Activated T-helper 1 cell treated with anti-CD3 and anti-CD28 coated beads, Interleukin-12 subunit alpha, Interleukin-12 subunit beta, Interleukin-2, Interleukin-4 antibody, amounts not matched to agents 30 ng/mL and 10 ng/mL and 1 ng/mL, durations not matched to agents 14 hours and 24 hours and 36 hours (primary cell): Measurements from ENCODE around the gene ADAP1. TPM values are rescaled to one million over a fixed set of nuclear protein-coding genes. Genes with fewer than 3 reads are reported as not detected.

Experiments
- DNase-seq: peaks from one replicate; pipeline ENCODE4 v3.0.0; 2021; ENCODE audit warnings: low spot score
- H3K27ac Mint-ChIP-seq: one replicate; pipeline ENCODE4 v1.8.0; 2021; ENCODE audit warnings: mild to moderate bottlenecking, mixed read lengths
- H3K27me3 Mint-ChIP-seq: one replicate; pipeline ENCODE4 v1.8.0; 2022; ENCODE audit warnings: mild to moderate bottlenecking, moderate library complexity, mixed read lengths; ENCODE audit not compliant: insufficient read depth
- H3K36me3 Mint-ChIP-seq: one replicate; pipeline ENCODE4 v1.8.0; 2021; ENCODE audit warnings: low read depth, mixed read lengths
- H3K4me1 Mint-ChIP-seq: one replicate; pipeline ENCODE4 v1.8.0; 2021; ENCODE audit warnings: low read depth, mixed read lengths
- H3K4me3 Mint-ChIP-seq: one replicate; pipeline ENCODE4 v1.8.0; 2021; ENCODE audit warnings: mild to moderate bottlenecking, moderate library complexity, mixed read lengths
- H3K9me3 Mint-ChIP-seq: one replicate; pipeline ENCODE4 v1.8.0; 2021; ENCODE audit warnings: mixed read lengths
- intact Hi-C: fragments of 100-400 bp; cut with micrococcal nuclease; formaldehyde crosslinking; loops from one replicate; pipeline ENCODE4 v1.15.1; 2024
- total RNA-seq: library from RNA; stranded (reverse); gene quantifications from 2 replicates; pipeline ENCODE4 v1.2.3, GENCODE V29; 2022

The ADAP1 gene
- total RNA-seq, 1 donor from 2014 or later: 80.9 TPM

GRCh38 chr7:956031-956430, 1.6 kb upstream of the ADAP1 start:
- H3K36me3 Mint-ChIP-seq: no peaks in the 10 kb centered on the region
- DNase-seq: no peak
- H3K4me3 Mint-ChIP-seq: peak overlapping the region; percentile 65
- intact Hi-C loops: loop anchor here (10.0 kb wide), 1 partner anchor 171 kb away; no protein-coding TSS in a partner anchor
- H3K4me1 Mint-ChIP-seq: no peaks in the 10 kb centered on the region
- H3K9me3 Mint-ChIP-seq: no peaks in the 10 kb centered on the region
- no peak overlapping the region for H3K27ac Mint-ChIP-seq
- peaks cover 7% of the 10 kb centered on the region for H3K27me3 Mint-ChIP-seq

- peaks cover 7% of the 10 kb centered on the region for H3K27me3 Mint-ChIP-seq
- intact Hi-C loops: loop anchor here (1.0 to 10.0 kb wide), 4 partner anchors 21 to 169 kb away; partner anchors contain the start of gene COX19
- DNase-seq: no peak
- no peak overlapping the region for H3K27ac Mint-ChIP-seq
- H3K4me1 Mint-ChIP-seq: no peaks in the 10 kb centered on the region
- no peaks in the 10 kb centered on the region for H3K9me3 Mint-ChIP-seq
- H3K36me3 Mint-ChIP-seq: peaks cover 6% of the 10 kb centered on the region
- H3K4me3 Mint-ChIP-seq: peak overlapping the region; percentile 56
These were observed 743 bp downstream of the ADAP1 start for GRCh38 chr7:953547-954327.

GRCh38 chr7:952548-953441, 1.7 kb downstream of the ADAP1 start:
- intact Hi-C loops: loop anchor here (10.0 kb wide), 1 partner anchor 168 kb away; no protein-coding TSS in a partner anchor
- Mint-ChIP-seq H3K27ac (peak overlapping the region; percentile 40), H3K4me3 (peak overlapping the region; percentile 58), H3K36me3 (peaks cover 6% of the 10 kb centered on the region), H3K27me3 (peaks cover 7% of the 10 kb centered on the region), H3K4me1 (no peaks in the 10 kb centered on the region), H3K9me3 (no peaks in the 10 kb centered on the region)
- DNase-seq: no peak

GRCh38 chr7:951881-952547, 2.5 kb downstream of the ADAP1 start:
- H3K4me3 Mint-ChIP-seq: peak overlapping the region; percentile 58
- no peaks in the 10 kb centered on the region for H3K9me3 Mint-ChIP-seq
- intact Hi-C loops: loop anchor here (10.0 kb wide), 1 partner anchor 167 kb away; no protein-coding TSS in a partner anchor
- peaks cover 7% of the 10 kb centered on the region for H3K27me3 Mint-ChIP-seq
- H3K4me1 Mint-ChIP-seq: no peaks in the 10 kb centered on the region
- DNase-seq: no peak
- no peak overlapping the region for H3K27ac Mint-ChIP-seq
- peaks cover 6% of the 10 kb centered on the region for H3K36me3 Mint-ChIP-seq

GRCh38 chr7:949021-949934, 5.2 kb downstream of the ADAP1 start:
- no peaks in the 10 kb centered on the region for H3K4me1 Mint-ChIP-seq
- no peak for DNase-seq
- no peak overlapping the region for H3K4me3 Mint-ChIP-seq
- intact Hi-C loops: no loop called here
- H3K27me3 Mint-ChIP-seq: peaks cover 2% of the 10 kb centered on the region
- no peaks in the 10 kb centered on the region for H3K9me3 Mint-ChIP-seq
- H3K27ac Mint-ChIP-seq: peak overlapping the region; percentile 12
- peaks cover 6% of the 10 kb centered on the region for H3K36me3 Mint-ChIP-seq

- DNase-seq: no peak
- H3K4me1 Mint-ChIP-seq: no peaks in the 10 kb centered on the region
- no peaks in the 10 kb centered on the region for H3K9me3 Mint-ChIP-seq
- peaks cover 6% of the 10 kb centered on the region for H3K36me3 Mint-ChIP-seq
- intact Hi-C loops: no loop called here
- no peak overlapping the region for H3K4me3 Mint-ChIP-seq
- peaks cover 1% of the 10 kb centered on the region for H3K27me3 Mint-ChIP-seq
- no peak overlapping the region for H3K27ac Mint-ChIP-seq
These were observed 6.9 kb downstream of the ADAP1 start for GRCh38 chr7:947391-948210.

- Mint-ChIP-seq H3K4me1 (peaks cover 7% of the 10 kb centered on the region), H3K9me3 (peaks cover 6% of the 10 kb centered on the region), H3K4me3 (no peak overlapping the region), H3K36me3 (peaks cover 11% of the 10 kb centered on the region), H3K27ac (no peak overlapping the region), H3K27me3 (no peaks in the 10 kb centered on the region)
- DNase-seq: no peak
- intact Hi-C loops: no loop called here
These were observed 8.1 kb downstream of the ADAP1 start for GRCh38 chr7:946256-946996.

GRCh38 chr7:945556-946255, 8.8 kb downstream of the ADAP1 start:
- H3K9me3 Mint-ChIP-seq: peaks cover 14% of the 10 kb centered on the region
- H3K36me3 Mint-ChIP-seq: peaks cover 14% of the 10 kb centered on the region
- no peak for DNase-seq
- no peak overlapping the region for H3K27ac Mint-ChIP-seq
- intact Hi-C loops: no loop called here
- H3K27me3 Mint-ChIP-seq: no peaks in the 10 kb centered on the region
- H3K4me1 Mint-ChIP-seq: peaks cover 14% of the 10 kb centered on the region
- no peak overlapping the region for H3K4me3 Mint-ChIP-seq

- intact Hi-C loops: no loop called here
- peaks cover 20% of the 10 kb centered on the region for H3K4me1 Mint-ChIP-seq
- H3K27ac Mint-ChIP-seq: no peak overlapping the region
- no peaks in the 10 kb centered on the region for H3K27me3 Mint-ChIP-seq
- peaks cover 13% of the 10 kb centered on the region for H3K36me3 Mint-ChIP-seq
- no peak for DNase-seq
- no peak overlapping the region for H3K4me3 Mint-ChIP-seq
- peaks cover 19% of the 10 kb centered on the region for H3K9me3 Mint-ChIP-seq
These were observed 9.3 kb downstream of the ADAP1 start for GRCh38 chr7:945147-945555.

- intact Hi-C loops: no loop called here
- peaks cover 23% of the 10 kb centered on the region for H3K9me3 Mint-ChIP-seq
- no peak overlapping the region for H3K27ac Mint-ChIP-seq
- DNase-seq: no peak
- H3K4me1 Mint-ChIP-seq: peaks cover 24% of the 10 kb centered on the region
- peaks cover 15% of the 10 kb centered on the region for H3K36me3 Mint-ChIP-seq
- no peak overlapping the region for H3K4me3 Mint-ChIP-seq
- H3K27me3 Mint-ChIP-seq: no peaks in the 10 kb centered on the region
These were observed 9.7 kb downstream of the ADAP1 start for GRCh38 chr7:944744-945143.
